Chondrocyte (in vitro differentiated cells): Measurements from ENCODE around the gene HARS2. TPM values are rescaled to one million over a fixed set of nuclear protein-coding genes. Genes with fewer than 3 reads are reported as not detected.
"Not testable (repeated sequence)": the region's sequence is repeated elsewhere in the genome, so short reads cannot be mapped to it uniquely, and the experiment has no call there.

Experiments used
- DNase-seq: peaks from one replicate; pipeline ENCODE4 v3.0.0; 2021; ENCODE audit warnings: mixed read lengths, low spot score
- H3K27ac Mint-ChIP-seq: one replicate; pipeline ENCODE4 v1.8.0; 2021; ENCODE audit warnings: mild to moderate bottlenecking, moderate library complexity, mixed read lengths; ENCODE audit not compliant: unreplicated experiment
- H3K27me3 Mint-ChIP-seq: 2 replicates; pipeline ENCODE4 v1.8.0; 2021; ENCODE audit warnings: low read depth, mixed read lengths
- H3K36me3 Mint-ChIP-seq: 2 replicates; pipeline ENCODE4 v1.8.0; 2021; ENCODE audit warnings: low read depth, mixed read lengths
- H3K4me1 Mint-ChIP-seq: 2 replicates; pipeline ENCODE4 v1.8.0; 2021; ENCODE audit warnings: low read depth, mild to moderate bottlenecking, mixed read lengths
- H3K4me3 Mint-ChIP-seq: one replicate; pipeline ENCODE4 v1.8.0; 2021; ENCODE audit warnings: mild to moderate bottlenecking, moderate library complexity, mixed read lengths; ENCODE audit not compliant: unreplicated experiment
- H3K9me3 Mint-ChIP-seq: 2 replicates; pipeline ENCODE4 v1.8.0; 2021; ENCODE audit warnings: low read depth, mixed read lengths
- total RNA-seq: library from RNA; stranded (reverse); gene quantifications from 3 replicates; pipeline ENCODE4 v1.2.1, GENCODE V29; 2021
- TF ChIP-seq, protein P1 (sequence below): fragments of 200-600 bp; sonication (generic); IDR thresholded peaks from 2 replicates; pipeline ENCODE4 v1.5.0; 2021; ENCODE audit warnings: antibody characterized with exemption, mild to moderate bottlenecking, moderate library complexity

HARS2 gene
- total RNA-seq, 1 donor from 2014 or later = 22.8 TPM

GRCh38 chr5:140707812-140708211 lies 16.6 kb downstream of the HARS2 start:
- peaks cover 13% of the 10 kb centered on the region for H3K4me1 Mint-ChIP-seq
- TF ChIP-seq, protein P1, sequence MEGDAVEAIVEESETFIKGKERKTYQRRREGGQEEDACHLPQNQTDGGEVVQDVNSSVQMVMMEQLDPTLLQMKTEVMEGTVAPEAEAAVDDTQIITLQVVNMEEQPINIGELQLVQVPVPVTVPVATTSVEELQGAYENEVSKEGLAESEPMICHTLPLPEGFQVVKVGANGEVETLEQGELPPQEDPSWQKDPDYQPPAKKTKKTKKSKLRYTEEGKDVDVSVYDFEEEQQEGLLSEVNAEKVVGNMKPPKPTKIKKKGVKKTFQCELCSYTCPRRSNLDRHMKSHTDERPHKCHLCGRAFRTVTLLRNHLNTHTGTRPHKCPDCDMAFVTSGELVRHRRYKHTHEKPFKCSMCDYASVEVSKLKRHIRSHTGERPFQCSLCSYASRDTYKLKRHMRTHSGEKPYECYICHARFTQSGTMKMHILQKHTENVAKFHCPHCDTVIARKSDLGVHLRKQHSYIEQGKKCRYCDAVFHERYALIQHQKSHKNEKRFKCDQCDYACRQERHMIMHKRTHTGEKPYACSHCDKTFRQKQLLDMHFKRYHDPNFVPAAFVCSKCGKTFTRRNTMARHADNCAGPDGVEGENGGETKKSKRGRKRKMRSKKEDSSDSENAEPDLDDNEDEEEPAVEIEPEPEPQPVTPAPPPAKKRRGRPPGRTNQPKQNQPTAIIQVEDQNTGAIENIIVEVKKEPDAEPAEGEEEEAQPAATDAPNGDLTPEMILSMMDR = no peak
- DNase-seq = no peak
- no peak overlapping the region for H3K27ac Mint-ChIP-seq
- H3K4me3 Mint-ChIP-seq = no peak overlapping the region
- no peaks in the 10 kb centered on the region for H3K27me3 Mint-ChIP-seq
- H3K36me3 Mint-ChIP-seq = peaks cover 29% of the 10 kb centered on the region
- no peaks in the 10 kb centered on the region for H3K9me3 Mint-ChIP-seq

GRCh38 chr5:140708787-140709186 lies 17.5 kb downstream of the HARS2 start:
- Mint-ChIP-seq H3K36me3 (peaks cover 24% of the 10 kb centered on the region), H3K4me1 (peaks cover 16% of the 10 kb centered on the region)
- H3K27me3 Mint-ChIP-seq, H3K27ac Mint-ChIP-seq, DNase-seq, H3K9me3 Mint-ChIP-seq, H3K4me3 Mint-ChIP-seq: not testable (repeated sequence)

- H3K9me3 Mint-ChIP-seq = no peaks in the 10 kb centered on the region
- TF ChIP-seq, protein P1 = no peak
- H3K27me3 Mint-ChIP-seq = no peaks in the 10 kb centered on the region
- DNase-seq = peak; percentile 96
- peaks cover 16% of the 10 kb centered on the region for H3K4me1 Mint-ChIP-seq
- peaks cover 9% of the 10 kb centered on the region for H3K36me3 Mint-ChIP-seq
- H3K4me3 Mint-ChIP-seq = peak overlapping the region; percentile 87
- peak overlapping the region; percentile 96 for H3K27ac Mint-ChIP-seq
Observed at GRCh38 chr5:140710899-140711552, 19.8 kb downstream of the HARS2 start.

DNA sequence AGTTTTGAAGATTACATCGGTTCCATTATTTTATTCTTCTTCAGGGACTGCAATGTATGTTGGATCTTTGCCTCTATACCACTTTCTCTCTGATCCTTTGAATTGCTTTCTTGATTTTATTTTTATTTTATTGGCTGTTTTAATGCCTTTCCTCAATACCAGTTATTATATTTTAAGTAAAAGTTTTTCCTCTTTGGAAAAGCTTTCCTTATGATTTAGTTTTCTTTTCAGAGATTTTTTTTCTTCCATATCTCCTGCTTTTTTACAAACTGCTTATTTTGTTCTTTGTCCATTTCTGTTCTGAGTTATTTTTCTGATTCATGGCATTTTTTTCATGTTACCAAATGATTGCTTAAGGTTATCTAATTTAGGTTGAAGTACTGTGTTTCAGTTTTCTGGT lies 20.5 kb downstream of the HARS2 start:
- no peak overlapping the region for H3K4me3 Mint-ChIP-seq
- H3K36me3 Mint-ChIP-seq = peaks cover 2% of the 10 kb centered on the region
- peaks cover 16% of the 10 kb centered on the region for H3K4me1 Mint-ChIP-seq
- H3K27me3 Mint-ChIP-seq = no peaks in the 10 kb centered on the region
- H3K9me3 Mint-ChIP-seq = no peaks in the 10 kb centered on the region
- TF ChIP-seq, protein P1 = no peak
- no peak for DNase-seq
- no peak overlapping the region for H3K27ac Mint-ChIP-seq

DNA sequence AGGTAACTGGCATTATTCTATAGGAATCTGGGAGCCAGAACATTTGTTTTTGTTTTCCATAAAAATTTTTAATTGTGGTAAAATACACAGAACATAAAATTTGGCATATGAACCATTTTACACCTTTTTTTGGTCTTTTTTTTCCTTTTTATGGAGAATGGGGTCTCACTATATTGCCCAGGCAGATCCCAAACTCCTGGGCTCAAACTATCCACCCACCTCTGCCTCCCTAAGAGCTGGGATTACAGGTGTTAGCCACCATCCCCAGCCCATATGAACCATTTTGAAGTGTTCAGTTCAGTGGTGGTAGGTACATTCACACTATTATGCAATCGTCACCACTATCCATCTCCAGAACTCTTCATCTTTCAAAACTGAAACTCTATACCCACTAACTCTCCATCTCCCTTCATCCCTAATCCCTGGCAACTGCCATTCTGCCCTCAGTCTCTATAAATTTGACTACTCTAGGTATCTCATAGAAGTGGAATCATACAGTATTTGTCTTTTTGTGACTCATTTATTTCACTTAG lies 22.4 kb downstream of the HARS2 start:
- no peaks in the 10 kb centered on the region for H3K36me3 Mint-ChIP-seq
- H3K27ac Mint-ChIP-seq = no peak overlapping the region
- DNase-seq = no peak
- TF ChIP-seq, protein P1 = no peak
- no peaks in the 10 kb centered on the region for H3K9me3 Mint-ChIP-seq
- no peak overlapping the region for H3K4me3 Mint-ChIP-seq
- H3K27me3 Mint-ChIP-seq = no peaks in the 10 kb centered on the region
- peaks cover 20% of the 10 kb centered on the region for H3K4me1 Mint-ChIP-seq

- not testable (repeated sequence) for H3K9me3 Mint-ChIP-seq, H3K27ac Mint-ChIP-seq, H3K4me3 Mint-ChIP-seq, DNase-seq, H3K36me3 Mint-ChIP-seq, H3K27me3 Mint-ChIP-seq
- H3K4me1 Mint-ChIP-seq = peaks cover 18% of the 10 kb centered on the region
Observed at GRCh38 chr5:140716238-140716637, 25.0 kb downstream of the HARS2 start.
